Measurements from ENCODE around the gene PHEX.

DNA sequence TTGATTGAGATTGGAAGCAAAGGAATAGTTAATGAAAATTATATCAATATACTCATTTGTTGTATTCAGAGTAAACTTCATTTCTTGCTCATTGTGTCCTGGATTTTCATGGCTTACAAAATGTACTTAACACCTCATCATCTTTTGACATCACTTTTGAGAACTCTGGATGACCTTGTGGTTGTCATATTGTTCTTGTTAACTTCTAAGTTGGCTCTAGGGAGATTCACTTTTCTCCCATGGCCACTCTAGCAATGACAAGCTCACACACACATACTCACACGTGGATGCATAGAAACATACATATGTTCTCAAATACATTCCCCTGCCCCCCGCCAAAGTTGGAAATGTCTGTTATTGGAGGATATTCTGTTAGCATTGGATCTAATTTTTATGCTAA is 15.3 kb downstream of the PHEX start:
- TF ChIP-seq EZH2 (IDR thresholded peaks at IDR 0.05; ENCODE audit: borderline replicate concordance, low read length), result no peak
- TF ChIP-seq, protein P1, sequence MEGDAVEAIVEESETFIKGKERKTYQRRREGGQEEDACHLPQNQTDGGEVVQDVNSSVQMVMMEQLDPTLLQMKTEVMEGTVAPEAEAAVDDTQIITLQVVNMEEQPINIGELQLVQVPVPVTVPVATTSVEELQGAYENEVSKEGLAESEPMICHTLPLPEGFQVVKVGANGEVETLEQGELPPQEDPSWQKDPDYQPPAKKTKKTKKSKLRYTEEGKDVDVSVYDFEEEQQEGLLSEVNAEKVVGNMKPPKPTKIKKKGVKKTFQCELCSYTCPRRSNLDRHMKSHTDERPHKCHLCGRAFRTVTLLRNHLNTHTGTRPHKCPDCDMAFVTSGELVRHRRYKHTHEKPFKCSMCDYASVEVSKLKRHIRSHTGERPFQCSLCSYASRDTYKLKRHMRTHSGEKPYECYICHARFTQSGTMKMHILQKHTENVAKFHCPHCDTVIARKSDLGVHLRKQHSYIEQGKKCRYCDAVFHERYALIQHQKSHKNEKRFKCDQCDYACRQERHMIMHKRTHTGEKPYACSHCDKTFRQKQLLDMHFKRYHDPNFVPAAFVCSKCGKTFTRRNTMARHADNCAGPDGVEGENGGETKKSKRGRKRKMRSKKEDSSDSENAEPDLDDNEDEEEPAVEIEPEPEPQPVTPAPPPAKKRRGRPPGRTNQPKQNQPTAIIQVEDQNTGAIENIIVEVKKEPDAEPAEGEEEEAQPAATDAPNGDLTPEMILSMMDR (IDR thresholded peaks at IDR 0.05; ENCODE audit: low read length), result no peak
